NCI-H748 treated with DMSO at 0.1 percent for 48 hours (cell line): ENCODE measurements around the gene ARPC5.
A peak's percentile ranks its signal among the peaks of the same experiment; 100 is the strongest.
"Not testable (repeated sequence)": the region's sequence is repeated elsewhere in the genome, so short reads cannot be mapped to it uniquely, and the experiment has no call there.

Experiments used
- DNase-seq: peaks from one replicate; lab custom pipeline; 2025; lab: John Stamatoyannopoulos, UW

The ARPC5 gene

GRCh38 chr1:183635606-183636333 lies at the start of gene ARPC5:
Gene ARPC5 (minus strand): TSS chr1:183635783. CDS start chr1:183635659, 124 bp downstream.
- peak; percentile 97 for DNase-seq

GRCh38 chr1:183685112-183685713 lies 49.6 kb upstream of the ARPC5 start:
- peak; percentile 13 for DNase-seq

GRCh38 chr1:183679363-183679762 lies 43.8 kb upstream of the ARPC5 start:
- DNase-seq: not testable (repeated sequence)

GRCh38 chr1:183678819-183679218 lies 43.2 kb upstream of the ARPC5 start:
- DNase-seq: no peak

GRCh38 chr1:183676586-183677189 lies 41.1 kb upstream of the ARPC5 start:
- DNase-seq: no peak

- no peak for DNase-seq
Observed at GRCh38 chr1:183675883-183676585, 40.5 kb upstream of the ARPC5 start.

- no peak for DNase-seq
Observed at GRCh38 chr1:183675381-183675780, 39.8 kb upstream of the ARPC5 start.

- no peak for DNase-seq
Observed at GRCh38 chr1:183674886-183675285, 39.3 kb upstream of the ARPC5 start.

- no peak for DNase-seq
Observed at GRCh38 chr1:183674339-183674738, 38.8 kb upstream of the ARPC5 start.

- no peak for DNase-seq
Observed at GRCh38 chr1:183673605-183674323, 38.2 kb upstream of the ARPC5 start.

GRCh38 chr1:183670169-183670568 lies 34.6 kb upstream of the ARPC5 start:
- DNase-seq: no peak

- DNase-seq: no peak
Observed at GRCh38 chr1:183656355-183656754, 20.8 kb upstream of the ARPC5 start.

- peak; percentile 32 for DNase-seq
Observed at GRCh38 chr1:183655562-183656075, 20.0 kb upstream of the ARPC5 start.

- no peak for DNase-seq
Observed at GRCh38 chr1:183654706-183655105, 19.1 kb upstream of the ARPC5 start.

GRCh38 chr1:183653876-183654451 lies 18.4 kb upstream of the ARPC5 start:
- no peak for DNase-seq

- no peak for DNase-seq
Observed at GRCh38 chr1:183653462-183653794, 17.8 kb upstream of the ARPC5 start.

GRCh38 chr1:183652547-183653461 lies 17.2 kb upstream of the ARPC5 start, which contains the start of gene APOBEC4:
Gene APOBEC4 (minus strand): TSS chr1:183653316. CDS start chr1:183648781, 4,535 bp downstream.
- DNase-seq: peak; percentile 2

- no peak for DNase-seq
Observed at GRCh38 chr1:183652107-183652506, 16.5 kb upstream of the ARPC5 start.

- DNase-seq: no peak
Observed at GRCh38 chr1:183651612-183652011, 16.0 kb upstream of the ARPC5 start.

GRCh38 chr1:183648042-183648441 lies 12.5 kb upstream of the ARPC5 start:
- DNase-seq: no peak
